HG03025 (cell line): ENCODE data around the gene U2SURP.
"Not testable (repeated sequence)": the region's sequence is repeated elsewhere in the genome, so short reads cannot be mapped to it uniquely, and the experiment has no call there.

ENCODE experiments used
- ATAC-seq: cut with Tn5 transposase; IDR thresholded peaks from one replicate; pipeline ENCODE4 v1.9.1; 2021; ENCODE audit warnings: mild to moderate bottlenecking, moderate library complexity; ENCODE audit not compliant: unreplicated experiment, low FRiP score

U2SURP gene

GRCh38 chr3:142975316-142975995 is 25.9 kb upstream of the U2SURP start:
- no peak for ATAC-seq

- ATAC-seq: no peak
These were observed 24.6 kb upstream of the U2SURP start for GRCh38 chr3:142976621-142977398.

GRCh38 chr3:142977399-142977728 is 24.0 kb upstream of the U2SURP start:
- ATAC-seq: no peak

- no peak for ATAC-seq
These were observed 20.3 kb upstream of the U2SURP start for GRCh38 chr3:142981108-142981507.

- no peak for ATAC-seq
These were observed 19.2 kb upstream of the U2SURP start for GRCh38 chr3:142982038-142982773.

GRCh38 chr3:142983318-142983717 is 18.1 kb upstream of the U2SURP start:
- ATAC-seq: no peak

GRCh38 chr3:142984255-142984654 is 17.1 kb upstream of the U2SURP start:
- ATAC-seq: no peak

- ATAC-seq: no peak
These were observed 14.2 kb upstream of the U2SURP start for GRCh38 chr3:142987080-142987700.

- no peak for ATAC-seq
These were observed 13.7 kb upstream of the U2SURP start for GRCh38 chr3:142987707-142988106.

GRCh38 chr3:142988221-142988620 is 13.1 kb upstream of the U2SURP start:
- ATAC-seq: not testable (repeated sequence)

- not testable (repeated sequence) for ATAC-seq
These were observed 12.5 kb upstream of the U2SURP start for GRCh38 chr3:142988826-142989225.

- no peak for ATAC-seq
These were observed 10.6 kb upstream of the U2SURP start for GRCh38 chr3:142990721-142991120.

- no peak for ATAC-seq
These were observed 9.0 kb upstream of the U2SURP start for GRCh38 chr3:142992323-142992722.

- ATAC-seq: peak; percentile 61
These were observed 7.4 kb upstream of the U2SURP start for GRCh38 chr3:142993958-142994442.

- ATAC-seq: no peak
These were observed 4.0 kb upstream of the U2SURP start for GRCh38 chr3:142997330-142997729.

GRCh38 chr3:142998439-142998838 is 2.9 kb upstream of the U2SURP start:
- no peak for ATAC-seq

- no peak for ATAC-seq
These were observed 1.5 kb upstream of the U2SURP start for GRCh38 chr3:142999881-143000280.

- ATAC-seq: no peak
These were observed 842 bp upstream of the U2SURP start for GRCh38 chr3:143000528-143000927.

GRCh38 chr3:143001034-143001368 is 369 bp upstream of the U2SURP start:
- ATAC-seq: peak; percentile 61

GRCh38 chr3:143002083-143002712 is 828 bp downstream of the U2SURP start:
- ATAC-seq: peak; percentile 32
